GM19372 (cell line): Measurements from ENCODE around the gene SPTBN4.
"Not testable (repeated sequence)": the region's sequence is repeated elsewhere in the genome, so short reads cannot be mapped to it uniquely, and the experiment has no call there.

Source experiments
- ATAC-seq: cut with Tn5 transposase; IDR thresholded peaks from one replicate; pipeline ENCODE4 v1.9.1; 2021; ENCODE audit warnings: mild to moderate bottlenecking, low read depth, moderate library complexity; ENCODE audit not compliant: unreplicated experiment

SPTBN4 gene

DNA sequence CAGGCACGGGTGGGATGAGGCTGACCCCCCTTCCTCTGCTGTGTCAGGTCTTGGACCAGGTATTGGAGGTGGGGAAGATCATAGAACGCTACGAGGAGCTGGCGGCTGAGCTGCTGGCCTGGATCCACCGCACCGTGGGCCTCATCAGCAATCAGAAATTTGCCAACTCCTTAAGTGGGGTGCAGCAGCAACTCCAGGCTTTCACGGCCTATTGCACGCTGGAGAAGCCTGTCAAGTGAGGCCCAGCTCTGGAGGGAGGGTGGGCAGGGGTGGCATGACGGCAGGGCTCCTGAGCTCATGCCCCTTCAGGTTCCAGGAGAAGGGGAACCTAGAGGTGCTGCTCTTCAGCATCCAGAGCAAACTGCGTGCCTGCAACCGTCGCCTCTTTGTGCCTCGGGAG is 35.3 kb downstream of the SPTBN4 start:
- no peak for ATAC-seq

GRCh38 chr19:40502647-40503319 is 36.0 kb downstream of the SPTBN4 start:
- no peak for ATAC-seq

DNA sequence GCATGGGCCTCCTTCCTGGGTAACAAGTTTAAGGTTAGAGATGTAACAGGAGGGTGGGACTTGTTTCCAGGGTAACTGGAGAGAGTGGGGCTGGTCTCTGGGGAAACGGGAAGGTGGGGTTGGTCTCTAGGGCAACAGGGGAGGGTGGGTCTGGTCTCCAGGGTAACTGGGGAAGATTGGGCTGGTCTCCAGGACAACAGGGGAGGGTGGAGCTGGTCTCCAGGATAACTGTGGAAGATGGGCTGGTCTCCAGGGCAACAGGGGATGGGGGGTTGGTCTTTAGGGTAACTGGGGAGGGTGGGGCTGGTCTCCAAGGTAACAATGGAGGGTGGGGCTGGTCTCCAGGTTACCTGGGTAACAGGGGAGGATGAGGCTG is 36.5 kb downstream of the SPTBN4 start:
- no peak for ATAC-seq

GRCh38 chr19:40506099-40506498 is 39.3 kb downstream of the SPTBN4 start:
- ATAC-seq: no peak

GRCh38 chr19:40507892-40508291 is 41.1 kb downstream of the SPTBN4 start:
- ATAC-seq: no peak

GRCh38 chr19:40508739-40509260 is 42.0 kb downstream of the SPTBN4 start:
- ATAC-seq: no peak

DNA sequence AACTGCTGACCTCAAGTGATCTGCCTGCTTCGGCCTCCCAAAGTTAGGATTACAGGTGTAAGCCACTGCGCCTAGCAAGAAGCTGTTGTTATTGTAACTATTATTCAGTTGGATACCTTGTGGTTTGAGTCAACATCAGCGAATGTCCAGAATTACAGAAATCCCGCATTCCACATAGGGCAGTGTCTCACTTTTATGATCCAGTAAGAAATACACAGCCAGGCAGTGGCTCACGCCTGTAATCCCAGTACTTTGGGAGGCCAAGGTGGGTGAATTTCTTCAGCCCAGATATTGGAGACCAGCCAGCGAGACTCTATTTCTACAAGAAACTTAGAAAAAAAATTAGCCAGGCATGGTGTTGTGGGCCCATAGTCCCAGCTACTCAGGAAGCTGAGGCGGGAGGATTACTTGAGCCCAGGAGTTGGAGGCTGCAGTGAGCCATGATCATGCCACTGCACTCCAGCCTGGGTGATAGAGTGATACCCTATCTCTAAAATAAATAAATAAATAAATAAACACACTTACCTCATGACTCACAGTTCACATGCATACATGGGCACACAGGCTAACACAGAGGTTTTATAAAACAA is 43.8 kb downstream of the SPTBN4 start:
- ATAC-seq: no peak

DNA sequence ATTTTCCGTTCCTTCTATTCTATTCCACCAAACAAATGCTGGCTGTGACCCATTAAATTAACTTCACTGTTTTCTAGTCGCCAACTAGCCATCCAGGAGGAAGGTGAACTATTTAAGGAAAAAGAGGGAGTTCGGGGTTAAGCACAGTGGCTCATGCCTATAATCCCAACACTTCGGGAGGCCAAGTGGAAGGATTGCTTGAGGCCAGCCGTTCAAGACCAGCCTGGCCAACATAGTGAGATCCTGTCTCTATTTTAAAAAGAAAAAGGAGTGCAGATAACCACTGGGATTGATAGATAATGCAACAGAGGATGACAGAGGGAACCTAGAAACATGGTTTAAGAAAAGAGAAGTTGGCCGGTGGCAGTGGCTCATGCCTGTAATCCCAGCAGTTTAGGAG is 44.7 kb downstream of the SPTBN4 start:
- no peak for ATAC-seq

- no peak for ATAC-seq
Observed at GRCh38 chr19:40512110-40512472, 45.3 kb downstream of the SPTBN4 start.

GRCh38 chr19:40512473-40513344 is 45.9 kb downstream of the SPTBN4 start:
- no peak for ATAC-seq

- no peak for ATAC-seq
Observed at GRCh38 chr19:40513345-40513678, 46.5 kb downstream of the SPTBN4 start.

DNA sequence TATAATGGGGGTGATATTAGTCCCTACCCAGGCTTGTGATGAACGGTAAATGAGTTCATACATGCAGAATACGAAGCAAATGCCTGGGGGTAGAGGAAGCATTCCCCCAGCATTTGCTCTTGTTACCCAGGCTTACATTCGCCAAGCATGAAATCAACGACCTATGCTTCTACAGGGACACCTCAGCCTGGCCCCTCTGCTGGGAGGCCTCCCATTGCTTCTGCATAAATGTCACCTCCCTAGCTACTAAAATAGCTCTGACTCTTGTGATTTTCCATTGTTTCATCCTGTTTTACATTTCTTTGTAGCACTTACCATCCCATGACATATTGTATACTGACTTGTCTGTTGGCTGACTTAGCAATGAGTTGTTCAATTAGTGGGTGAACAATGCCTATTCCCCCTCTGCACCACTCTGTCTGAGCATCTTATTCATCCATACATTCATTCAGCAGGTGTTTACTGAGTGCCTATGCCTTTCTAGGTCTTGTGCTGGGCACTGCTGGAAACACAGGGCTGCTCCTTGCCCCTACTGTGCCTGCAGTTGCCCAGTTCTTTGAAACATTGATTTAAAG is 47.0 kb downstream of the SPTBN4 start:
- ATAC-seq: no peak

- no peak for ATAC-seq
Observed at GRCh38 chr19:40517248-40517647, 50.4 kb downstream of the SPTBN4 start.

DNA sequence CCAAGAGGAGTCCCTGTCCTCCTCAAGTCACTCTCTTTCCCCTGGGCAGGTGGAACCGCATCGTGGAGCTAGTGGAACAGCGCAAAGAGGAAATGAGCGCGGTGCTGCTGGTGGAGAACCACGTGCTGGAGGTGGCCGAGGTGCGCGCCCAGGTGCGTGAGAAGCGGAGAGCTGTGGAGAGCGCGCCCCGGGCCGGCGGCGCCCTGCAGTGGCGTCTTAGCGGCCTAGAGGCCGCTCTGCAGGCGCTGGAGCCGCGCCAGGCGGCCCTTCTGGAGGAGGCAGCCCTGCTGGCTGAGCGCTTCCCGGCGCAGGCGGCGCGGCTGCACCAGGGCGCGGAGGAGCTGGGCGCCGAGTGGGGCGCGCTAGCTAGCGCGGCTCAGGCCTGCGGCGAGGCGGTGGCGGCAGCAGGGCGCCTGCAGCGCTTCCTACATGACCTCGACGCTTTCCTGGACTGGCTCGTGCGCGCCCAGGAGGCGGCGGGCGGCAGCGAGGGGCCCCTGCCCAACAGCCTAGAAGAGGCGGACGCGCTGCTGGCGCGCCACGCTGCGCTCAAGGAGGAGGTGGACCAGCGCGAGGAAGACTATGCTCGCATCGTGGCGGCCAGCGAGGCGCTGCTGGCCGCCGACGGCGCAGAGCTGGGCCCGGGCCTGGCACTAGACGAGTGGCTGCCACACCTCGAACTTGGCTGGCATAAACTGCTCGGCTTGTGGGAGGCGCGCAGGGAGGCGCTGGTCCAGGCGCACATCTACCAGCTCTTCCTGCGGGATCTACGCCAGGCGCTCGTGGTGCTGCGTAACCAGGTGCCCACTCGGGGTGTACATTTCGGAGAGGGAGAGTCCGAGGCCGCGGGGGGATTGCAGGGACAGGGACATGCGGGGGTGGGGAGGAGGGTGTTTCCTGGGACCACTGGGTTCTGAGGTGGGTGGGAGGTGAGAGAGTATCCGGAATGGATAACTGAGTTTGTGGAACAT is 52.8 kb downstream of the SPTBN4 start:
- ATAC-seq: no peak

GRCh38 chr19:40521276-40521675 is 54.5 kb downstream of the SPTBN4 start:
- ATAC-seq: no peak

DNA sequence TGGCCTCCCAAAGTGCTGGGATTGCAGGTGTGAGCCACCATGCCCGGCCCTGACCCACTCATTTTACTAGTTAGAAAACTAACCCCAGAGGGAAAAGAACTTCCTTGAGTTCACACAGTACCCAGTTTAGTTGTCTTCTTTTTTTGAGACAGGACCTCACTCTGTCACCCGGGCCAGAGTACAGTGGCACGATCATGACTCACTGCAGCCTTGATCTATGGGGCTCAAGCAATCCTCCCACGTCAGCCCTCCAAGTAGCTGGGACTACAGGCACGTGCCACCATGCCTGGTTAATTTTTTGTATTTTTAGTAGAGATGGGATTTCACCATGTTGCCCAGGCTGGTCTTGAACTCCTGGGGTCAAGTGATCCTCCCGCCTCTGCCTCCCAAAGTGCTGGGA is 55.1 kb downstream of the SPTBN4 start:
- ATAC-seq: not testable (repeated sequence)

- no peak for ATAC-seq
Observed at GRCh38 chr19:40523322-40524047, 56.7 kb downstream of the SPTBN4 start.

- ATAC-seq: no peak
Observed at GRCh38 chr19:40524133-40524549, 57.3 kb downstream of the SPTBN4 start.

GRCh38 chr19:40524655-40525054 is 57.9 kb downstream of the SPTBN4 start:
- no peak for ATAC-seq
